ENCODE measurements around the gene USP46. TPM values are rescaled to one million over a fixed set of nuclear protein-coding genes. Genes with fewer than 3 reads are reported as not detected.

Gene USP46
- total RNA-seq, 2 donors from 2014 or later, result 9.2 to 26.3 TPM

DNA sequence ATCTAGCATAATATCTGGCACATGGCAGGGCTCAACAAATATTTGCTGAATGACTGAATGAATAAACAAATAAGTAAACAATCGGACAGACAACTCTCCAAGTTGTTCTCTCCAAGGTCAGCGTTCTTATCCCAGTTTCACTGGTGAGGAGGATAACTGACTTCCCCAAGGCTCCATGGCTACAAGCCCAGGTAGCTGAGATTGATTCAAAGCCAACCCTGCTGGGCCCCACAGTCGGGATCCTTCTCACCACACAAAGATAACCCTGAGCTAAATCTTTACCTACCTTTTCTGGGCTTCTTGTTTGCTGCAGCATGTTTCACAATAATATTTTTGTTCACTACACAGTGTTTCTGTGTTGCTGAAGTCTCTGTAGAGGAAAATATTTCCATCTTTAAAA lies 54.9 kb downstream of the USP46 start:
- intact Hi-C loops (cut with DNase I), result no loop called here
- Histone ChIP-seq H3K9me3 (no peaks in the 10 kb centered on the region), H3K4me3 (no peak overlapping the region), H3K36me3 (no peaks in the 10 kb centered on the region), H3K4me1 (replicated peaks) (no peaks in the 10 kb centered on the region), H3K27me3 (replicated peaks; ENCODE audit: insufficient read depth) (no peaks in the 10 kb centered on the region), H3K27ac (no peak overlapping the region)
- TF ChIP-seq, protein P1, sequence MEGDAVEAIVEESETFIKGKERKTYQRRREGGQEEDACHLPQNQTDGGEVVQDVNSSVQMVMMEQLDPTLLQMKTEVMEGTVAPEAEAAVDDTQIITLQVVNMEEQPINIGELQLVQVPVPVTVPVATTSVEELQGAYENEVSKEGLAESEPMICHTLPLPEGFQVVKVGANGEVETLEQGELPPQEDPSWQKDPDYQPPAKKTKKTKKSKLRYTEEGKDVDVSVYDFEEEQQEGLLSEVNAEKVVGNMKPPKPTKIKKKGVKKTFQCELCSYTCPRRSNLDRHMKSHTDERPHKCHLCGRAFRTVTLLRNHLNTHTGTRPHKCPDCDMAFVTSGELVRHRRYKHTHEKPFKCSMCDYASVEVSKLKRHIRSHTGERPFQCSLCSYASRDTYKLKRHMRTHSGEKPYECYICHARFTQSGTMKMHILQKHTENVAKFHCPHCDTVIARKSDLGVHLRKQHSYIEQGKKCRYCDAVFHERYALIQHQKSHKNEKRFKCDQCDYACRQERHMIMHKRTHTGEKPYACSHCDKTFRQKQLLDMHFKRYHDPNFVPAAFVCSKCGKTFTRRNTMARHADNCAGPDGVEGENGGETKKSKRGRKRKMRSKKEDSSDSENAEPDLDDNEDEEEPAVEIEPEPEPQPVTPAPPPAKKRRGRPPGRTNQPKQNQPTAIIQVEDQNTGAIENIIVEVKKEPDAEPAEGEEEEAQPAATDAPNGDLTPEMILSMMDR (IDR thresholded peaks at IDR 0.05), result no peak
- TF ChIP-seq POLR2AphosphoS5 (IDR thresholded peaks at IDR 0.05) (no peak), POLR2A (IDR thresholded peaks at IDR 0.05) (no peak)
- WGBS, result 53% methylated on average over 3 of the region's 3 CpGs
- DNase-seq (ENCODE audit: low spot score), result no peak

DNA sequence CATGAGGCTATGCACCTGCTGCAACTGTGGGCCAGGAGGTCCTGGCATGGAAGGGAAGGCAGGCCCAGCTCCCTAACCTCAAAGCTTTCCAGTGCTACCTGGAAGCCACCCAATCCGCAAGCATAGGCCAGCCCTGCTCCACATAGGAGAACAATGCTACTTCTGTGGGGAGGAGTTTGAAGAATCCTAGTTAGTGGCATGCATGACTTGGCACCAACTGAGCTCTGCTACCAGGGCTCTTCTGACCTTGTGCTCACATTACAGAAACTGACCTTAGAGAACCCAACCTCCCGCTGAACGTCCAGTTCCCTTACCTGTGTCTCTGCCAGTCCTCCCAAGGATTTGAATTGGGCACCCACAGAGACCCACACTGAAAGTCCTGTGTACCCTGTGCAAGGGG lies 58.8 kb downstream of the USP46 start:
- Histone ChIP-seq H3K4me1 (replicated peaks) (no peaks in the 10 kb centered on the region), H3K9me3 (no peaks in the 10 kb centered on the region), H3K27me3 (replicated peaks; ENCODE audit: insufficient read depth) (no peaks in the 10 kb centered on the region), H3K4me3 (no peak overlapping the region), H3K36me3 (no peaks in the 10 kb centered on the region), H3K27ac (no peak overlapping the region)
- TF ChIP-seq, protein P1 (IDR thresholded peaks at IDR 0.05), result no peak
- TF ChIP-seq POLR2AphosphoS5 (IDR thresholded peaks at IDR 0.05), result no peak
- TF ChIP-seq POLR2A (IDR thresholded peaks at IDR 0.05), result no peak
- intact Hi-C loops (cut with DNase I), result no loop called here
- no peak for DNase-seq (ENCODE audit: low spot score)
- WGBS, result 76% methylated on average over 3 of the region's 3 CpGs

DNA sequence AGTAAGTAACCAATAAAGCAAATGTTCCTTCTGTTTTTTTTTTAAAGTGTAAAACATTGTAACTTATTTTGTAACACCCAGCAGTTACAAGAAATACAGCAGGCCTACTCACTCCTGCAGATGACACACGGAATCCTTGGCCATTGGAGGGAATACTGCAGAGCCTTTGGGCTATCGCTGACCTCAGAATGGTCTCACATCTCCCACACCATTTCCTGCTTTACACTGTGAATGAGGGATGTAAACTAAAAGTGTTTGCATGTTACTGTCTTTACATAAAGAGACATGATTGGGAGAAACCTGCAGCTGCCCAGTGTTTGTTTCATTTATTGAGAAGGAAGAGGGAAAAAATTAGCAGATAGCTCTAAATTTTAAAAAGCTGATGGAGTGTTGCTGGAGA lies 64.1 kb downstream of the USP46 start:
- no peak for DNase-seq (ENCODE audit: low spot score)
- no peaks in the 10 kb centered on the region for H3K36me3 ChIP-seq
- no peak overlapping the region for H3K27ac ChIP-seq
- H3K27me3 ChIP-seq (replicated peaks; ENCODE audit: insufficient read depth), result no peaks in the 10 kb centered on the region
- intact Hi-C loops (cut with DNase I), result no loop called here
- 93% methylated on average over 2 of the region's 2 CpGs for WGBS
- no peaks in the 10 kb centered on the region for H3K4me1 ChIP-seq (replicated peaks)
- H3K4me3 ChIP-seq, result no peak overlapping the region
- TF ChIP-seq POLR2A (IDR thresholded peaks at IDR 0.05) (no peak), POLR2AphosphoS5 (IDR thresholded peaks at IDR 0.05) (no peak)
- TF ChIP-seq, protein P1 (IDR thresholded peaks at IDR 0.05), result no peak
- no peaks in the 10 kb centered on the region for H3K9me3 ChIP-seq

DNA sequence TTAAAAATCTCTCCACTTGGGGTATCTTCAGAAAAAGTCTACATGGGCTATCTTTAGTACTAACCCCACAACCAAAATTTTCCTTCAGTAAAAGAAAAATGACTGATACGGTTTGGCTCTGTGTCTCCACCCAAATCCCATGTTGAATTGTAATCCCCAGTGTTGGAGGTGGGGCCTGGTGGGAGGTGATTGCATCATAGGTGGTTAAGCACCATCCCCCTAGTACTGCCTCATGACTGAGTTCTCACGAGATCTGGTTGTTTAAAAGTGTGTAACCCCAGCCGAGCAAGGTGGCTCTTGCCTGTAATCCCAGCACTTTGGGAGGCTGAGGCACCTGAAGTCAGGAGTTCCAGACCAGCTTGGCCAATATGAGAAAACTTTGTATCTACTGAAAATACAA lies 66.8 kb downstream of the USP46 start:
- DNase-seq (ENCODE audit: low spot score), result no peak
- Histone ChIP-seq H3K27me3 (replicated peaks; ENCODE audit: insufficient read depth) (no peaks in the 10 kb centered on the region), H3K9me3 (no peaks in the 10 kb centered on the region), H3K27ac (no peak overlapping the region), H3K36me3 (no peaks in the 10 kb centered on the region), H3K4me3 (no peak overlapping the region), H3K4me1 (replicated peaks) (no peaks in the 10 kb centered on the region)
- intact Hi-C loops (cut with DNase I), result no loop called here
- TF ChIP-seq POLR2AphosphoS5 (IDR thresholded peaks at IDR 0.05) (no peak), POLR2A (IDR thresholded peaks at IDR 0.05) (no peak)
- TF ChIP-seq, protein P1 (IDR thresholded peaks at IDR 0.05), result no peak
- WGBS, result 95% methylated on average over 3 of the region's 3 CpGs

DNA sequence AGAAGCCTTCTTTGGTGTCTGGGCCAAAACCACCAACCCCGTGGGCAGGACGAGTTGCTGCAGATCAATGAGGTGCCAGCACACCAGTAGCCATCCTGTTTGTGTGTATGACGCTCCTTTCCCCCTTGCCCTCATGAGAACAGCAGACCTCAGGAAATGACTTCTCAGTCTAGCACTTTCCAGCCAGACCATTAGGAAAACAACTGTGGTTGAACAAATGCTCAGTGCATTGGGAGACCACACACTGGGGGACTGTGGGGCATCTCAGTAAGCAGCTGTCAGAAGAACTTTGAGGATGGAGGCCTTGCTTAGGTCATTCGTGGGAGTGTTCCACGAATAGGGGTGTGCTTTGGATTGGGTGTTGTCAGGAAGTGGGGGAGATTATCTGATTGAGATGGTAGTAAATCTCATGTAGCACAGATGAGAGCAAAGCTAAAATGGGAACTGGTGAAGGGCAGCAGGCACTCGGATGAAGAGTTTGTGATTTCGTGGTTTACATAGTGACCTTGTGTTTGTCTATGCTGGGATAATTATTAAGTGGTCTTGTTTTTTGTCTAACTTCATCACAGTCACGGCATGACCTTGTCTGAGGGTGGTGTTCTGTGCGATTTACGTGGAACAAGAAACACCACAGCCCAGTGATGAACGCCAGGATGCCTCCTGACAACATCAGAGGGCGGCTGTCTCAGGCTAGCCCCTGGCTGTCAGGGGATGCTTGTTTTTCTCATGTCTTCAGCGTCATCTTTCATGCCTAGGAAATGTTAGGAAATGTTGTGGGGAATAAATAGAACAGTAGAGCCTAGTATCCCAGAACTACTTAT lies 70.1 kb downstream of the USP46 start:
- Histone ChIP-seq H3K4me1 (replicated peaks) (no peaks in the 10 kb centered on the region), H3K27ac (no peak overlapping the region), H3K27me3 (replicated peaks; ENCODE audit: insufficient read depth) (no peaks in the 10 kb centered on the region), H3K9me3 (no peaks in the 10 kb centered on the region), H3K4me3 (no peak overlapping the region), H3K36me3 (no peaks in the 10 kb centered on the region)
- no peak for DNase-seq (ENCODE audit: low spot score)
- WGBS, result 68% methylated on average over 13 of the region's 13 CpGs
- TF ChIP-seq POLR2AphosphoS5 (IDR thresholded peaks at IDR 0.05) (no peak), POLR2A (IDR thresholded peaks at IDR 0.05) (no peak)
- TF ChIP-seq, protein P1 (IDR thresholded peaks at IDR 0.05), result no peak
- intact Hi-C loops (cut with DNase I), result no loop called here
